KMS-11 (cell line): ENCODE measurements around the gene CHRNA7.

ENCODE experiments used
- H2AFZ ChIP-seq: fragments of 200-600 bp; sonication (generic); 2 replicates; pipeline ENCODE4 v1.6.1; 2016; ENCODE audit warnings: antibody characterized with exemption, mixed run types, low read depth
- H3K27ac ChIP-seq: fragments of 200-600 bp; sonication (generic); 2 replicates; pipeline ENCODE4 v1.6.1; 2016; ENCODE audit warnings: mild to moderate bottlenecking, mixed run types
- H3K27me3 ChIP-seq: fragments of 200-600 bp; sonication (generic); 2 replicates; pipeline ENCODE4 v1.6.1; 2017; ENCODE audit warnings: mild to moderate bottlenecking, low read depth, mixed run types, moderate library complexity; ENCODE audit not compliant: insufficient read depth
- H3K36me3 ChIP-seq: fragments of 200-600 bp; sonication (generic); 2 replicates; pipeline ENCODE4 v1.6.1; 2017; ENCODE audit warnings: mild to moderate bottlenecking, mixed run types; ENCODE audit not compliant: insufficient read depth
- H3K4me1 ChIP-seq: fragments of 200-600 bp; sonication (generic); 2 replicates; pipeline ENCODE4 v1.6.1; 2016; ENCODE audit warnings: mild to moderate bottlenecking, low read depth, mixed run types; ENCODE audit not compliant: poor library complexity, severe bottlenecking
- H3K4me2 ChIP-seq: fragments of 200-600 bp; sonication (generic); 2 replicates; pipeline ENCODE4 v1.7.0; 2016; ENCODE audit warnings: mild to moderate bottlenecking, mixed run types
- H3K4me3 ChIP-seq: fragments of 200-600 bp; sonication (generic); IDR thresholded peaks from 2 replicates; pipeline ENCODE4 v1.6.1; 2017; ENCODE audit warnings: low read depth, low read length, mixed read lengths; ENCODE audit not compliant: insufficient read depth
- H3K79me2 ChIP-seq: fragments of 200-600 bp; sonication (generic); 2 replicates; pipeline ENCODE4 v1.6.1; 2016; ENCODE audit warnings: low read depth, mixed run types; ENCODE audit not compliant: insufficient read depth
- H3K9ac ChIP-seq: fragments of 200-600 bp; sonication (generic); 2 replicates; pipeline ENCODE4 v1.6.1; 2016; ENCODE audit warnings: mild to moderate bottlenecking, mixed run types
- H4K20me1 ChIP-seq: fragments of 200-600 bp; sonication (generic); 2 replicates; pipeline ENCODE4 v1.6.1; 2016; ENCODE audit warnings: mild to moderate bottlenecking, mixed run types; ENCODE audit not compliant: insufficient read depth
- CTCF ChIP-seq: fragments of 200-600 bp; sonication (generic); conservative IDR thresholded peaks from 2 replicates; pipeline ENCODE4 v1.6.1; 2017; ENCODE audit warnings: low read depth, mild to moderate bottlenecking, antibody characterized with exemption, low read length, moderate library complexity, mixed read lengths

The CHRNA7 gene

GRCh38 chr15:32029862-32030781, at the start of gene CHRNA7:
TSS of gene CHRNA7 (plus strand) at chr15:32030515. CDS start at chr15:32030595, 80 bp downstream.
- TF ChIP-seq CTCF = no peak
- no peak within 1 kb of the TSS for H3K27ac ChIP-seq
- no peaks in the 10 kb centered on the region; the same call in 1 of the 2 replicates for H3K27me3 ChIP-seq
- H3K9ac ChIP-seq = peak within 1 kb of the TSS; percentile 66; the same call in 1 of the 2 replicates
- no peak within 1 kb of the TSS for H3K4me3 ChIP-seq
- no peaks in the 10 kb centered on the region for H4K20me1 ChIP-seq
- no peaks in the 10 kb centered on the region for H3K79me2 ChIP-seq
- H3K4me1 ChIP-seq = peaks cover 3% of the 10 kb centered on the region
- H2AFZ ChIP-seq = peak within 1 kb of the TSS; percentile 96
- peak within 1 kb of the TSS; percentile 92 for H3K4me2 ChIP-seq
- no peaks in the 10 kb centered on the region for H3K36me3 ChIP-seq

- Histone ChIP-seq H4K20me1 (no peaks in the 10 kb centered on the region), H3K9ac (no peak overlapping the region), H3K27ac (no peak overlapping the region), H3K4me2 (no peak overlapping the region), H3K4me3 (no peak overlapping the region), H3K79me2 (no peaks in the 10 kb centered on the region), H3K4me1 (no peaks in the 10 kb centered on the region), H2AFZ (no peak overlapping the region), H3K27me3 (no peaks in the 10 kb centered on the region), H3K36me3 (no peaks in the 10 kb centered on the region)
- no peak for TF ChIP-seq CTCF
Measured at GRCh38 chr15:31985607-31986006, 44.7 kb upstream of the CHRNA7 start.

DNA sequence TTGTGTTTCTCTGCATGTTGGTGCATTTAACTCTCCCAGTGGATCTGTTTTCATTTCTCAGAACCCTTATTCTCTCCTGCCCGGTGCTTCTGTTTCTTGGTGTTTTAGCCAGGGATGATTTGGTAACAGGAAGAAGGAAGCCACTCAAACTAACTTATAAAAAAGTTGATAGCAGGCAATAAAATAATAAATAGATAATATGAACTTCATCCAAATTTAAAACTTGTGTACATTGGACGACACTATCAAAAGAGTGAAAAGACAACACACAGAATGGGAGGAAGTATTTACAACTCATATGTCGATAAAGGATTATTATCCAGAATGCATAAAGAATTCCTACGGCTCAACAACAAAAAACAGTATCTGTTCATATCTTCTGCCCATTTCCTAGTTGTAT, 37.3 kb upstream of the CHRNA7 start:
- Histone ChIP-seq H4K20me1 (no peaks in the 10 kb centered on the region), H3K4me3 (no peak overlapping the region), H3K4me2 (no peak overlapping the region), H3K27me3 (no peaks in the 10 kb centered on the region), H3K36me3 (no peaks in the 10 kb centered on the region), H2AFZ (no peak overlapping the region), H3K4me1 (no peaks in the 10 kb centered on the region), H3K27ac (no peak overlapping the region), H3K79me2 (no peaks in the 10 kb centered on the region), H3K9ac (no peak overlapping the region)
- no peak for TF ChIP-seq CTCF

DNA sequence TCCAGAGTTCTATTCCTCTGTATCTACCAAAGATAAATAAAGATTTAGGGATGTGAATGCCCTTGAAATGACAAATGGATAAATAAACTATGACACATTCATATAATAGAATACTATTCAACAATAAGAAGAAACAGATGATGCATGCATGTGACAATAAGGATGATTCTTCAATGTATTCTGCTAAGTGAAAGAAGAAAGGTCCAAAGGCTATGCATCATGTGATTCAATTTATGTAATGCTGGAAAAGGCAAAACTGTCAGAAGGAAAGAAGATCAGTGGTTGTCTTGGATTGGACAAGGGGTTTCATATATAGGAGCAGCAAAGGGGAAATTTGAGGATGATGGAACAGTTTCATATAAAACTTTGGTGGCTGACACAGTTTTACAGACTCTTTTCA, 32.6 kb upstream of the CHRNA7 start:
- H3K27me3 ChIP-seq = no peaks in the 10 kb centered on the region
- no peaks in the 10 kb centered on the region for H3K36me3 ChIP-seq
- no peak overlapping the region for H3K9ac ChIP-seq
- TF ChIP-seq CTCF = no peak
- no peak overlapping the region for H3K4me2 ChIP-seq
- H3K79me2 ChIP-seq = no peaks in the 10 kb centered on the region
- H3K27ac ChIP-seq = no peak overlapping the region
- H3K4me3 ChIP-seq = no peak overlapping the region
- no peaks in the 10 kb centered on the region for H4K20me1 ChIP-seq
- no peaks in the 10 kb centered on the region for H3K4me1 ChIP-seq
- no peak overlapping the region for H2AFZ ChIP-seq
